K562 (cell line): Measurements from ENCODE around the gene OGFR. TPM values are rescaled to one million over a fixed set of nuclear protein-coding genes. Genes with fewer than 3 reads are reported as not detected.
A peak's percentile ranks its signal among the peaks of the same experiment; 100 is the strongest.

Source experiments
- ATAC-seq: fragments of 200-7000 bp; cut with Tn5 transposase; 3 replicates; pipeline ENCODE4 v1.9.1; 2020; ENCODE audit warnings: moderate library complexity
- BruUV-seq: library from RNA; stranded (reverse); fragments of 400-500 nt; replicated peaks from 2 replicates; lab custom pipeline; 2021; lab: Mats Ljungman, UMichigan
- CTCF ChIA-PET: fragments of 300-600 bp; formaldehyde crosslinking; extraction: SDS; loops from one replicate; lab custom pipeline; 2021; ENCODE audit warnings: low intra/inter-chr PET ratio; lab: Yijun Ruan, JAX
- POLR2A ChIA-PET: fragments of 300-600, 350-650 bp; sonication (Branson Sonifier 250); formaldehyde crosslinking; extraction: SDS; loops from one replicate; lab custom pipeline; 2021; ENCODE audit warnings: antibody characterized with exemption, inconsistent platforms; lab: Yijun Ruan, JAX
- DNase-seq, 4 experiments: peaks; one replicate each; pipeline versions ENCODE4 v3.0.0 to v3.0.0-alpha.2; 2011 to 2018; ENCODE audit warnings: low spot score in 3 of 4, mixed read lengths in 3 of 4; ENCODE audit errors: extremely low read depth in 1 of 4
- FAIRE-seq: peaks from 2 replicates; lab custom pipeline; 2011; peaks lifted over from hg19 to GRCh38; lab: Jason Lieb, UNC
- H2AFZ ChIP-seq: 2 replicates; pipeline ENCODE4 v1.6.0; 2011; ENCODE audit warnings: low read depth, low read length, control low read depth, inconsistent platforms
- H3K27ac ChIP-seq: fragments of 200-600 bp; 3 replicates; pipeline ENCODE4 v1.8.0; 2011; ENCODE audit warnings: low read depth, mild to moderate bottlenecking, control low read depth, inconsistent platforms, low read length, moderate library complexity, mixed read lengths; ENCODE audit errors: extremely low read depth
- H3K27me3 ChIP-seq, 2 experiments: fragments of 300-600 bp in 1 of 2; 2 replicates in 1 of 2; 3 replicates in 1 of 2; pipeline versions ENCODE4 v1.6.0 to v1.8.0; 2011; ENCODE audit warnings: inconsistent platforms in 2 of 2, low read length in 2 of 2, mild to moderate bottlenecking in 1 of 2, mixed read lengths in 1 of 2, moderate library complexity in 1 of 2; ENCODE audit not compliant: control insufficient read depth in 2 of 2, insufficient read depth in 2 of 2
- H3K36me3 ChIP-seq: fragments of 300-600 bp; 3 replicates; pipeline ENCODE4 v1.8.0; 2011; ENCODE audit warnings: mild to moderate bottlenecking, low read length, inconsistent platforms; ENCODE audit not compliant: control insufficient read depth, insufficient read depth
- H3K4me1 ChIP-seq, 2 experiments: fragments of 200-600 bp in 1 of 2; replicated peaks in 1 of 2; 2 replicates in 1 of 2; 3 replicates in 1 of 2; pipeline versions ENCODE4 v1.5.1 to v1.8.0; 2011; ENCODE audit warnings: inconsistent platforms in 2 of 2, low read length in 2 of 2, mild to moderate bottlenecking in 1 of 2, mixed read lengths in 1 of 2, moderate library complexity in 1 of 2; ENCODE audit not compliant: control insufficient read depth in 2 of 2, insufficient read depth in 2 of 2
- H3K4me2 ChIP-seq: 2 replicates; pipeline ENCODE4 v1.6.1; 2011; ENCODE audit warnings: low read length, control low read depth, inconsistent platforms, mixed read lengths; ENCODE audit not compliant: insufficient read depth
- H3K4me3 ChIP-seq: fragments of 200-600 bp; sonication (generic), shearing (Covaris generic); 2 replicates; pipeline ENCODE4 v1.5.1; 2016; ENCODE audit warnings: control low read depth, inconsistent platforms
- H3K79me2 ChIP-seq: fragments of 200-600 bp; 3 replicates; pipeline ENCODE4 v1.8.0; 2011; ENCODE audit warnings: low read length, inconsistent platforms; ENCODE audit not compliant: control insufficient read depth, insufficient read depth
- H3K9ac ChIP-seq, 2 experiments: 2 replicates each; pipeline versions ENCODE4 v1.6.0 to v1.6.1; 2011; ENCODE audit warnings: low read depth in 2 of 2, low read length in 2 of 2, control low read depth in 1 of 2, inconsistent platforms in 1 of 2, mild to moderate bottlenecking in 1 of 2, mixed read lengths in 1 of 2; ENCODE audit not compliant: insufficient read depth in 1 of 2
- H3K9me1 ChIP-seq: one replicate; pipeline ENCODE4 v1.6.0; 2011; ENCODE audit warnings: inconsistent platforms, mild to moderate bottlenecking, low read length, moderate library complexity; ENCODE audit not compliant: control insufficient read depth, insufficient read depth
- H3K9me3 ChIP-seq: replicated peaks from 2 replicates; pipeline ENCODE4 v1.5.1; 2011; ENCODE audit warnings: low read depth, low read length, inconsistent platforms; ENCODE audit not compliant: control insufficient read depth, insufficient read depth
- H4K20me1 ChIP-seq: replicated peaks from 2 replicates; pipeline ENCODE4 v1.6.1; 2011; ENCODE audit warnings: low read length, inconsistent platforms, mixed read lengths; ENCODE audit not compliant: control insufficient read depth, insufficient read depth
- ARID2 ChIP-seq: fragments of 450-650 bp; IDR thresholded peaks from 2 replicates; pipeline ENCODE4 v1.6.1; 2017; ENCODE audit warnings: antibody characterized with exemption, mild to moderate bottlenecking
- CXXC5 ChIP-seq: fragments of 250-450 bp; sonication (Bioruptor Pico); IDR thresholded peaks from 2 replicates; pipeline ENCODE4 v1.8.0; 2022; ENCODE audit warnings: inconsistent platforms, mild to moderate bottlenecking, moderate library complexity
- DEAF1 ChIP-seq: fragments of 450-650 bp; formaldehyde crosslinking; IDR thresholded peaks from 2 replicates; pipeline ENCODE4 v1.4.0; 2020; ENCODE audit warnings: mild to moderate bottlenecking, moderate library complexity
- HDAC2 ChIP-seq: fragments of 450-650 bp; IDR thresholded peaks from 2 replicates; pipeline ENCODE4 v1.6.1; 2016; ENCODE audit warnings: mild to moderate bottlenecking
- HMBOX1 ChIP-seq: sonication (generic); IDR thresholded peaks from 2 replicates; pipeline ENCODE4 v1.6.1; 2016
- KDM1A ChIP-seq, 2 experiments: fragments of 450-650 bp; IDR thresholded peaks; 2 replicates each; pipeline ENCODE4 v1.6.1; 2016; ENCODE audit warnings: mild to moderate bottlenecking in 2 of 2
- MLLT1 ChIP-seq, 2 experiments: fragments of 450-650 bp; IDR thresholded peaks; 2 replicates each; pipeline ENCODE4 v1.6.1; 2016
- POU5F1 ChIP-seq: fragments of 150-350 bp; IDR thresholded peaks from 2 replicates; pipeline ENCODE4 v1.6.1; 2014; ENCODE audit warnings: borderline replicate concordance, low read length, low read depth, mild to moderate bottlenecking; ENCODE audit not compliant: partially characterized antibody
- SRSF7 ChIP-seq: fragments of 200-400 bp; formaldehyde crosslinking; optimal IDR thresholded peaks from 2 replicates; pipeline ENCODE3; 2017; ENCODE audit warnings: mild to moderate bottlenecking, low read depth, low read length
- TAF15 ChIP-seq: fragments of 200-400 bp; formaldehyde crosslinking; IDR thresholded peaks from 2 replicates; pipeline ENCODE4 v1.6.1; 2017; ENCODE audit warnings: mild to moderate bottlenecking, low read depth, low read length, moderate library complexity
- ZBTB43 ChIP-seq: sonication (generic); formaldehyde crosslinking; IDR thresholded peaks from 2 replicates; pipeline ENCODE4 v1.8.0; 2023; ENCODE audit warnings: mild to moderate bottlenecking, missing genetic modification reagents
- ZNF408 ChIP-seq: fragments of 250-450 bp; sonication (Bioruptor Pico); IDR thresholded peaks from 2 replicates; pipeline ENCODE4 v1.4.0; 2020; ENCODE audit warnings: low read depth, mild to moderate bottlenecking, moderate library complexity
- WGBS: fragments of 100-300 bp; shearing (Covaris generic); methylation state at CpG from one replicate; pipeline ENCODE4 v1.1.6; 2016; ENCODE audit warnings: low coverage, mixed read lengths; ENCODE audit not compliant: insufficient coverage; ENCODE audit errors: missing lambda C conversion rate; 5-methylcytosine and 5-hydroxymethylcytosine counted together
- in situ Hi-C: fragments of 300-500 bp; cut with MboI; formaldehyde crosslinking; loops from 4 replicates; pipeline ENCODE4 v1.15.0; 2018; ENCODE audit warnings: inconsistent platforms, mixed read lengths
- intact Hi-C: fragments of 100-400 bp; cut with micrococcal nuclease; formaldehyde crosslinking; loops from 2 replicates; pipeline ENCODE4 v1.14.2; 2022
- polyA plus RNA-seq, 8 experiments: library from polyadenylated mRNA; depleted of rRNA in 4 of 8; stranded (reverse) in 5 of 8; unstranded in 3 of 8; fragments of >200 nt; fragmentation: Nextera tagmentation in 2 of 8; fragmentation: Illumina TruSeq in 1 of 8; extraction: Ambion mirVana in 2 of 8; extraction: Trizol in 1 of 8; gene quantifications; 2 replicates each; pipeline versions ENCODE4 v1.2.1 to v1.2.3, GENCODE V29; 2011 to 2014; ENCODE audit warnings: inconsistent platforms in 1 of 8, missing spikeins in 1 of 8
- total RNA-seq, 7 experiments: library from RNA; depleted of rRNA in 6 of 7; stranded (reverse); fragments of >200 nt in 6 of 7; fragmentation: Illumina TruSeq in 2 of 7; extraction: Trizol in 2 of 7; gene quantifications; 2 replicates each; pipeline versions ENCODE4 v1.2.1 to v1.2.3, GENCODE V29; 2011 to 2021; ENCODE audit warnings: low replicate concordance in 1 of 7

Gene OGFR
- total and polyA plus RNA-seq, 9 of the 15 experiments (the other 6 are each of a cell fraction or from before 2014, with no cell fraction given): 0.39 to 56.3 (median 17.5) TPM

- TF ChIP-seq TAF15 (0 out of 2 replicates have a peak, but pooled peaks have one; percentile 7), SRSF7 (no peak), ZNF408 (CRISPR knock-in tag) (no peak)
Observed at GRCh38 chr20:62823688-62824475, 19.2 kb downstream of the OGFR start (continued).

GRCh38 chr20:62824476-62825332 lies 20.1 kb downstream of the OGFR start:
- DNase-seq (peak; percentile 76 to 81 (median 78)), ATAC-seq (peak; percentile 78), FAIRE-seq (no peak)
- Histone ChIP-seq H3K27ac (peak overlapping the region; percentile 30; the same call in 1 of the 3 replicates), H3K9me3 (no peaks in the 10 kb centered on the region), H2AFZ (peak overlapping the region; percentile 69), H3K4me1 (peaks cover 12 to 100% of the 10 kb centered on the region in 2 experiments), H3K9ac (peak overlapping the region; percentile 23 to 88; a peak in 3 of 4 replicates), H3K4me3 (peak overlapping the region; percentile 16), H3K4me2 (peak overlapping the region; percentile 58), H4K20me1 (0 out of 2 replicates have a peak, but pooled peaks cover 3% of the 10 kb centered on the region), H3K79me2 (no peaks in the 10 kb centered on the region), H3K9me1 (no peaks in the 10 kb centered on the region), H3K36me3 (no peaks in the 10 kb centered on the region), H3K27me3 (no peaks in the 10 kb centered on the region)
- ChIA-PET CTCF (no interaction called here), POLR2A (interaction anchor here (0.6 to 1.4 kb wide), 5 partner anchors 54 to 102 kb away, joined by 3 to 5 read pairs (median 3); no protein-coding TSS in a partner anchor)
- 32% methylated on average over 15 of the region's 36 CpGs for WGBS
- no TSS peak for BruUV-seq
- intact Hi-C loops: loop anchor here (10.0 kb wide), 1 partner anchor 50 kb away; no protein-coding TSS in a partner anchor
- in situ Hi-C loops: loop anchor here (10.0 kb wide), 1 partner anchor 190 kb away; no protein-coding TSS in a partner anchor
- TF ChIP-seq MLLT1 (IDR thresholded peaks at IDR 0.05) (0 out of 4 replicates have a peak, but pooled peaks of 1 of the 2 experiments have one; percentile 47), CXXC5 (CRISPR knock-in tag) (no peak), POU5F1 (no peak), ARID2 (no peak), KDM1A (IDR thresholded peaks at IDR 0.05) (no peak), ZBTB43 (CRISPR knock-in tag) (no peak), HMBOX1 (no peak), HDAC2 (no peak), DEAF1 (CRISPR knock-in tag) (no peak)
